ENCODE data around the gene OSBPL5. TPM values are rescaled to one million over a fixed set of nuclear protein-coding genes. Genes with fewer than 3 reads are reported as not detected.

OSBPL5 gene
- total RNA-seq, 1 donor from 2014 or later, result 6.2 TPM

GRCh38 chr11:3146612-3147256 lies 18.4 kb downstream of the OSBPL5 start:
- H3K79me2 ChIP-seq (ENCODE audit: low read depth), result no peaks in the 10 kb centered on the region
- H3K36me3 Mint-ChIP-seq, result peaks cover 2% of the 10 kb centered on the region
- no peaks in the 10 kb centered on the region for H3F3A ChIP-seq (ENCODE audit: low read depth)
- H3K4me2 ChIP-seq, result no peak overlapping the region
- peaks cover 26% of the 10 kb centered on the region for H3K4me1 Mint-ChIP-seq
- H3K4me1 ChIP-seq, result peaks cover 8% of the 10 kb centered on the region
- H4K20me1 ChIP-seq (ENCODE audit: low read depth), result peaks cover 37% of the 10 kb centered on the region
- H3K27ac ChIP-seq, result no peak overlapping the region
- peaks cover 2% of the 10 kb centered on the region for H3K27me3 Mint-ChIP-seq (ENCODE audit: insufficient read depth, low read depth)
- no peaks in the 10 kb centered on the region for H3K9me3 Mint-ChIP-seq
- H3K27me3 ChIP-seq, result no peaks in the 10 kb centered on the region
- no peaks in the 10 kb centered on the region for H3K36me3 ChIP-seq
- H3K9me3 ChIP-seq (ENCODE audit: low read depth), result no peaks in the 10 kb centered on the region
- no peak overlapping the region for H3K9ac ChIP-seq
- no peak overlapping the region for H3K4me3 Mint-ChIP-seq
- no peak for DNase-seq (ENCODE audit: low spot score)
- no peak overlapping the region for H3K4me3 ChIP-seq
- no peak overlapping the region for H2AFZ ChIP-seq (replicated peaks)
- TF ChIP-seq EZH2 (IDR thresholded peaks at IDR 0.05) (no peak), EZH2phosphoT487 (IDR thresholded peaks at IDR 0.05) (no peak), CTCF (IDR thresholded peaks at IDR 0.05) (no peak)
- H3K27ac Mint-ChIP-seq, result no peak overlapping the region

GRCh38 chr11:3145206-3145520 lies 19.9 kb downstream of the OSBPL5 start:
- Histone ChIP-seq H2AFZ (replicated peaks) (no peak overlapping the region), H3K9me3 (ENCODE audit: low read depth) (no peaks in the 10 kb centered on the region), H3K4me1 (peaks cover 8% of the 10 kb centered on the region), H3F3A (ENCODE audit: low read depth) (no peaks in the 10 kb centered on the region), H3K4me2 (no peak overlapping the region), H3K36me3 (no peaks in the 10 kb centered on the region), H3K4me3 (no peak overlapping the region), H3K27me3 (no peaks in the 10 kb centered on the region), H3K27ac (no peak overlapping the region), H3K9ac (no peak overlapping the region), H3K79me2 (ENCODE audit: low read depth) (no peaks in the 10 kb centered on the region), H4K20me1 (ENCODE audit: low read depth) (peaks cover 35% of the 10 kb centered on the region)
- TF ChIP-seq EZH2phosphoT487 (IDR thresholded peaks at IDR 0.05) (no peak), CTCF (IDR thresholded peaks at IDR 0.05) (no peak), EZH2 (IDR thresholded peaks at IDR 0.05) (no peak)
- no peaks in the 10 kb centered on the region for H3K9me3 Mint-ChIP-seq
- H3K4me3 Mint-ChIP-seq, result no peak overlapping the region
- peaks cover 2% of the 10 kb centered on the region for H3K27me3 Mint-ChIP-seq (ENCODE audit: insufficient read depth, low read depth)
- DNase-seq (ENCODE audit: low spot score), result no peak
- H3K27ac Mint-ChIP-seq, result no peak overlapping the region
- peaks cover 20% of the 10 kb centered on the region for H3K4me1 Mint-ChIP-seq
- no peaks in the 10 kb centered on the region for H3K36me3 Mint-ChIP-seq

DNA sequence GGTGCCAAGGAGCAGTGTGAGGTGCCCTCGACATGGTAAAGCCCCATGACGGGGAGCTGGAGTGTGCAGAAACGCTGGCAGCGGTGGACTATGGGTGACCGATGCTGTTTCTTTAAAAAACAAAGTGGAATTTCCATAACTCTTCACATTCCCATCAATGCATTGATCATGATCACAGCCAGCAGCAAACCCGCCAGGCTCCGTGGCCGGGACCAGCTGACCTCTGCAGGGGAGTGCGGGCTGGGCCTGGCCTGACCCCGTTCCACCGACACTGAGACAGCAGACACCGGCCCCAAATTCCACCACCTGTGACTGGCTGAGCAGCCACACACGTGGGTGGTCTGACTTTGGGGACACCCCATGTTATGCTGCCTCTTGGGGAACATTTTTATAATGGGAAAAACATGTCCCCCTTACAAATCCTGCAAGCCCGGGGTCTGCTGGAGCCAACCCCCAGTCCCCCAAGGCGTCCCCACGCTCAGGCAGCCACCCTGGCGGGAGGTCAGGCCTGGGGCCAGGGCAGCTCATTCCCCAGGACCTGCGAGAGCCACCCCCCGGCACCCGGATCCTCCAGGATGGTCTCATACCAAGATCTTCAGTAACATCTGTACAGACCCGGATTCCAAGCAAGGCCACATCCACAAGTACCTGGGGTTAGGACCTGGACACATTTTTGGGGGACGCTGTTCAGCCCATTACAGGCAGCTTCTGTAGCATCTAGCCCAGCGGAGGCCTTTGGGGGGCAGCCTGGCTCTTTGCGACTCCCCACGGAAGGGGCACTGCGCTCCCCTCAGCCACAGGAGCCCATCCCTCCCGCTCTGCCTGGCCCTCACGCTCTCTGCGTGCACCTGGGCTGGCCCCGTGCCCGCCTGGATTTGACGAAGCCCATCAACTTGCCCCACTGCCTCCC lies 20.6 kb downstream of the OSBPL5 start:
- Histone ChIP-seq H3K4me3 (no peak overlapping the region), H3K9ac (no peak overlapping the region), H3F3A (ENCODE audit: low read depth) (no peaks in the 10 kb centered on the region), H3K4me1 (peaks cover 10% of the 10 kb centered on the region), H3K4me2 (no peak overlapping the region), H4K20me1 (ENCODE audit: low read depth) (peaks cover 39% of the 10 kb centered on the region), H3K9me3 (ENCODE audit: low read depth) (no peaks in the 10 kb centered on the region), H3K36me3 (no peaks in the 10 kb centered on the region), H3K79me2 (ENCODE audit: low read depth) (no peaks in the 10 kb centered on the region), H3K27ac (no peak overlapping the region), H2AFZ (replicated peaks) (no peak overlapping the region), H3K27me3 (no peaks in the 10 kb centered on the region)
- Mint-ChIP-seq H3K36me3 (no peaks in the 10 kb centered on the region), H3K4me3 (no peak overlapping the region), H3K27me3 (ENCODE audit: insufficient read depth, low read depth) (peaks cover 2% of the 10 kb centered on the region), H3K4me1 (peaks cover 17% of the 10 kb centered on the region), H3K9me3 (no peaks in the 10 kb centered on the region), H3K27ac (no peak overlapping the region)
- DNase-seq (ENCODE audit: low spot score), result no peak
- TF ChIP-seq EZH2phosphoT487 (IDR thresholded peaks at IDR 0.05) (no peak), CTCF (IDR thresholded peaks at IDR 0.05) (no peak), EZH2 (IDR thresholded peaks at IDR 0.05) (no peak)
